HepG2 (cell line): ENCODE data around the gene MKRN1.

Experiments used
- ATF1 ChIP-seq: IDR thresholded peaks from 2 replicates; pipeline ENCODE4 v1.6.1; 2016; ENCODE audit warnings: mild to moderate bottlenecking, control low read depth
- DPF2 ChIP-seq: sonication (generic); formaldehyde crosslinking; IDR thresholded peaks from 2 replicates; pipeline ENCODE4 v1.4.0; 2020; ENCODE audit warnings: mild to moderate bottlenecking, low read depth, missing genetic modification reagents, borderline replicate concordance
- FOXJ3 ChIP-seq: sonication (generic); formaldehyde crosslinking; IDR thresholded peaks from 2 replicates; pipeline ENCODE4 v1.4.0; 2020; ENCODE audit warnings: missing genetic modification reagents, mild to moderate bottlenecking, borderline replicate concordance
- HCFC1 ChIP-seq: fragments of 150-350 bp; IDR thresholded peaks from 2 replicates; pipeline ENCODE4 v1.6.1; 2014; ENCODE audit warnings: low read depth, low read length
- KDM5A ChIP-seq: fragments of 200-600 bp; sonication (generic); IDR thresholded peaks from 2 replicates; pipeline ENCODE4 v1.7.0; 2018; ENCODE audit warnings: antibody characterized with exemption, mild to moderate bottlenecking, low read length, borderline replicate concordance
- NPAS2 ChIP-seq: sonication (generic); formaldehyde crosslinking; IDR thresholded peaks from 2 replicates; pipeline ENCODE4 v1.8.0; 2022; ENCODE audit warnings: mild to moderate bottlenecking, missing genetic modification reagents, borderline replicate concordance
- POLR2A ChIP-seq, 2 experiments: IDR thresholded peaks; 2 replicates each; pipeline ENCODE4 v1.6.1; 2011; ENCODE audit warnings: low read depth in 2 of 2, low read length in 2 of 2, mild to moderate bottlenecking in 1 of 2, moderate library complexity in 1 of 2; ENCODE audit not compliant: insufficient read depth in 1 of 2
- TF ChIP-seq, protein P1 (sequence below): IDR thresholded peaks from 2 replicates; pipeline ENCODE4 v1.6.1; 2016; ENCODE audit warnings: low read depth, control low read depth
- TF ChIP-seq, protein P2 (sequence below): IDR thresholded peaks from 2 replicates; pipeline ENCODE4 v1.6.1; 2016; ENCODE audit warnings: missing compliant biosample characterization, missing genetic modification reagents, borderline replicate concordance
- TF ChIP-seq, protein P3 (sequence below): sonication (generic); formaldehyde crosslinking; IDR thresholded peaks from 2 replicates; pipeline ENCODE4 v1.4.0; 2020; ENCODE audit warnings: missing genetic modification reagents, borderline replicate concordance
- TF ChIP-seq, protein P4 (sequence below): sonication (generic); formaldehyde crosslinking; IDR thresholded peaks from 2 replicates; pipeline ENCODE4 v1.5.0; 2020; ENCODE audit warnings: mild to moderate bottlenecking, missing genetic modification reagents, moderate library complexity

DNA sequence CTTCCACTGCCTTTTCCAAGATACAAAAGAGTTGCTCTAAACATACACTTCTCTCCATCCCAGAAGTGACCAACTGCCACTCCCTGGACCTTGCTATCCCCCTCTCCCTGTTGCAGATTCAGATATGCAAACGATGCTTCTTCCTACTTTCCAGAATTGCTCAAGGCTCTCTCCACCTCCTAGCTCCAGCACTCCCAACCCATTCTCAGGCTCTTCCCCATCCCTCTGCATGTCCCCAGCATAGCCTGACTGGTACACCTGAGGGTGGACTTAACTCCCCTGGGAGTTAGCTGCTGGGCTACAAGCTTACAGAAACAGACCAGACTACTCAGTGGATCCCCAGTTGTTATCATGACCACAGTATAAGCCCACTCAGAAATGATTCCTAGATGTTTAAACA lies 27.6 kb downstream of the MKRN1 start:
- no peak for TF ChIP-seq ATF1 (CRISPR knock-in tag)
- TF ChIP-seq HCFC1 = no peak
- TF ChIP-seq, protein P1, sequence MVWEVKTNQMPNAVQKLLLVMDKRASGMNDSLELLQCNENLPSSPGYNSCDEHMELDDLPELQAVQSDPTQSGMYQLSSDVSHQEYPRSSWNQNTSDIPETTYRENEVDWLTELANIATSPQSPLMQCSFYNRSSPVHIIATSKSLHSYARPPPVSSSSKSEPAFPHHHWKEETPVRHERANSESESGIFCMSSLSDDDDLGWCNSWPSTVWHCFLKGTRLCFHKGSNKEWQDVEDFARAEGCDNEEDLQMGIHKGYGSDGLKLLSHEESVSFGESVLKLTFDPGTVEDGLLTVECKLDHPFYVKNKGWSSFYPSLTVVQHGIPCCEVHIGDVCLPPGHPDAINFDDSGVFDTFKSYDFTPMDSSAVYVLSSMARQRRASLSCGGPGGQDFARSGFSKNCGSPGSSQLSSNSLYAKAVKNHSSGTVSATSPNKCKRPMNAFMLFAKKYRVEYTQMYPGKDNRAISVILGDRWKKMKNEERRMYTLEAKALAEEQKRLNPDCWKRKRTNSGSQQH (CRISPR knock-in tag) = no peak
- TF ChIP-seq FOXJ3 (CRISPR knock-in tag) = no peak
- TF ChIP-seq KDM5A = no peak
- no peak for TF ChIP-seq DPF2 (CRISPR knock-in tag)
- TF ChIP-seq, protein P2, sequence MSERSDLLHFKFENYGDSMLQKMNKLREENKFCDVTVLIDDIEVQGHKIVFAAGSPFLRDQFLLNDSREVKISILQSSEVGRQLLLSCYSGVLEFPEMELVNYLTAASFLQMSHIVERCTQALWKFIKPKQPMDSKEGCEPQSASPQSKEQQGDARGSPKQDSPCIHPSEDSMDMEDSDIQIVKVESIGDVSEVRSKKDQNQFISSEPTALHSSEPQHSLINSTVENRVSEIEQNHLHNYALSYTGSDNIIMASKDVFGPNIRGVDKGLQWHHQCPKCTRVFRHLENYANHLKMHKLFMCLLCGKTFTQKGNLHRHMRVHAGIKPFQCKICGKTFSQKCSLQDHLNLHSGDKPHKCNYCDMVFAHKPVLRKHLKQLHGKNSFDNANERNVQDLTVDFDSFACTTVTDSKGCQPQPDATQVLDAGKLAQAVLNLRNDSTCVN (CRISPR knock-in tag) = no peak
- no peak for TF ChIP-seq NPAS2 (CRISPR knock-in tag)
- TF ChIP-seq, protein P3, sequence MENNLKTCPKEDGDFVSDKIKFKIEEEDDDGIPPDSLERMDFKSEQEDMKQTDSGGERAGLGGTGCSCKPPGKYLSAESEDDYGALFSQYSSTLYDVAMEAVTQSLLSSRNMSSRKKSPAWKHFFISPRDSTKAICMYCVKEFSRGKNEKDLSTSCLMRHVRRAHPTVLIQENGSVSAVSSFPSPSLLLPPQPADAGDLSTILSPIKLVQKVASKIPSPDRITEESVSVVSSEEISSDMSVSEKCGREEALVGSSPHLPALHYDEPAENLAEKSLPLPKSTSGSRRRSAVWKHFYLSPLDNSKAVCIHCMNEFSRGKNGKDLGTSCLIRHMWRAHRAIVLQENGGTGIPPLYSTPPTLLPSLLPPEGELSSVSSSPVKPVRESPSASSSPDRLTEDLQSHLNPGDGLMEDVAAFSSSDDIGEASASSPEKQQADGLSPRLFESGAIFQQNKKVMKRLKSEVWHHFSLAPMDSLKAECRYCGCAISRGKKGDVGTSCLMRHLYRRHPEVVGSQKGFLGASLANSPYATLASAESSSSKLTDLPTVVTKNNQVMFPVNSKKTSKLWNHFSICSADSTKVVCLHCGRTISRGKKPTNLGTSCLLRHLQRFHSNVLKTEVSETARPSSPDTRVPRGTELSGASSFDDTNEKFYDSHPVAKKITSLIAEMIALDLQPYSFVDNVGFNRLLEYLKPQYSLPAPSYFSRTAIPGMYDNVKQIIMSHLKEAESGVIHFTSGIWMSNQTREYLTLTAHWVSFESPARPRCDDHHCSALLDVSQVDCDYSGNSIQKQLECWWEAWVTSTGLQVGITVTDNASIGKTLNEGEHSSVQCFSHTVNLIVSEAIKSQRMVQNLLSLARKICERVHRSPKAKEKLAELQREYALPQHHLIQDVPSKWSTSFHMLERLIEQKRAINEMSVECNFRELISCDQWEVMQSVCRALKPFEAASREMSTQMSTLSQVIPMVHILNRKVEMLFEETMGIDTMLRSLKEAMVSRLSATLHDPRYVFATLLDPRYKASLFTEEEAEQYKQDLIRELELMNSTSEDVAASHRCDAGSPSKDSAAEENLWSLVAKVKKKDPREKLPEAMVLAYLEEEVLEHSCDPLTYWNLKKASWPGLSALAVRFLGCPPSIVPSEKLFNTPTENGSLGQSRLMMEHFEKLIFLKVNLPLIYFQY = no peak
- TF ChIP-seq, protein P4, sequence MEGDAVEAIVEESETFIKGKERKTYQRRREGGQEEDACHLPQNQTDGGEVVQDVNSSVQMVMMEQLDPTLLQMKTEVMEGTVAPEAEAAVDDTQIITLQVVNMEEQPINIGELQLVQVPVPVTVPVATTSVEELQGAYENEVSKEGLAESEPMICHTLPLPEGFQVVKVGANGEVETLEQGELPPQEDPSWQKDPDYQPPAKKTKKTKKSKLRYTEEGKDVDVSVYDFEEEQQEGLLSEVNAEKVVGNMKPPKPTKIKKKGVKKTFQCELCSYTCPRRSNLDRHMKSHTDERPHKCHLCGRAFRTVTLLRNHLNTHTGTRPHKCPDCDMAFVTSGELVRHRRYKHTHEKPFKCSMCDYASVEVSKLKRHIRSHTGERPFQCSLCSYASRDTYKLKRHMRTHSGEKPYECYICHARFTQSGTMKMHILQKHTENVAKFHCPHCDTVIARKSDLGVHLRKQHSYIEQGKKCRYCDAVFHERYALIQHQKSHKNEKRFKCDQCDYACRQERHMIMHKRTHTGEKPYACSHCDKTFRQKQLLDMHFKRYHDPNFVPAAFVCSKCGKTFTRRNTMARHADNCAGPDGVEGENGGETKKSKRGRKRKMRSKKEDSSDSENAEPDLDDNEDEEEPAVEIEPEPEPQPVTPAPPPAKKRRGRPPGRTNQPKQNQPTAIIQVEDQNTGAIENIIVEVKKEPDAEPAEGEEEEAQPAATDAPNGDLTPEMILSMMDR (CRISPR knock-in tag) = no peak
- no peak for TF ChIP-seq POLR2A (IDR thresholded peaks at IDR 0.05; ENCODE audit: insufficient read depth in 1 of 2, low read depth in 2 of 2, low read length in 2 of 2)
